Neural cell (in vitro differentiated cells): ENCODE data around the gene PACSIN2. TPM values are rescaled to one million over a fixed set of nuclear protein-coding genes. Genes with fewer than 3 reads are reported as not detected.

ENCODE experiments used
- H2AFZ ChIP-seq: fragments of 200-600, 300-800 bp; sonication (generic), shearing (Covaris generic); 2 replicates; pipeline ENCODE4 v1.6.0; 2014; ENCODE audit warnings: low read depth, mild to moderate bottlenecking, antibody characterized with exemption, low read length, moderate library complexity
- H3F3A ChIP-seq: fragments of 200-600 bp; shearing (Covaris generic); 2 replicates; pipeline ENCODE4 v1.6.1; 2016; ENCODE audit warnings: mild to moderate bottlenecking, moderate library complexity, mixed read lengths, antibody characterized with exemption, low read length; ENCODE audit not compliant: insufficient read depth, poor library complexity, severe bottlenecking
- H3K27ac ChIP-seq: fragments of 200-600, 300-800 bp; sonication (generic), shearing (Covaris generic); 2 replicates; pipeline ENCODE4 v1.5.1; 2014; ENCODE audit warnings: mild to moderate bottlenecking, low read length, moderate library complexity
- H3K27me3 ChIP-seq: fragments of 300-800, 200-600 bp; sonication (generic), shearing (Covaris generic); 2 replicates; pipeline ENCODE4 v1.6.0; 2014; ENCODE audit warnings: mild to moderate bottlenecking, low read depth, low read length, moderate library complexity; ENCODE audit not compliant: insufficient read depth
- H3K36me3 ChIP-seq: fragments of 300-800, 200-600 bp; sonication (generic), shearing (Covaris generic); 2 replicates; pipeline ENCODE4 v1.5.1; 2014; ENCODE audit warnings: mild to moderate bottlenecking, antibody characterized with exemption, low read length, moderate library complexity; ENCODE audit not compliant: insufficient read depth
- H3K4me2 ChIP-seq: fragments of 300-800, 200-600 bp; sonication (generic), shearing (Covaris generic); 2 replicates; pipeline ENCODE4 v1.6.0; 2014; ENCODE audit warnings: mild to moderate bottlenecking, low read length
- H3K4me3 ChIP-seq: fragments of 300-800, 200-600 bp; sonication (generic), shearing (Covaris generic); 2 replicates; pipeline ENCODE4 v1.5.1; 2014; ENCODE audit warnings: mild to moderate bottlenecking, low read length, moderate library complexity
- H3K79me2 ChIP-seq: fragments of 200-600 bp; shearing (Covaris generic); replicated peaks from 2 replicates; pipeline ENCODE4 v1.6.0; 2014; ENCODE audit warnings: mild to moderate bottlenecking, low read length, moderate library complexity; ENCODE audit not compliant: insufficient read depth
- H3K9ac ChIP-seq: fragments of 300-800, 200-600 bp; sonication (generic), shearing (Covaris generic); 2 replicates; pipeline ENCODE4 v1.6.1; 2016; ENCODE audit warnings: mild to moderate bottlenecking, low read length, mixed read lengths
- H3K9me2 ChIP-seq: fragments of 200-600 bp; shearing (Covaris generic); 2 replicates; pipeline ENCODE4 v1.6.1; 2016; ENCODE audit warnings: mild to moderate bottlenecking, low read length, mixed read lengths; ENCODE audit not compliant: insufficient read depth
- H3K9me3 ChIP-seq: fragments of 200-600, 300-800 bp; sonication (generic), shearing (Covaris generic); 2 replicates; pipeline ENCODE4 v1.6.1; 2016; ENCODE audit warnings: mild to moderate bottlenecking, mixed run types, low read length, moderate library complexity, mixed read lengths
- H4K20me1 ChIP-seq: fragments of 200-600 bp; shearing (Covaris generic); 2 replicates; pipeline ENCODE4 v1.6.1; 2016; ENCODE audit warnings: mild to moderate bottlenecking, mixed run types; ENCODE audit not compliant: insufficient read depth
- CTCF ChIP-seq: fragments of 450-650 bp; IDR thresholded peaks from 2 replicates; pipeline ENCODE4 v1.5.1; 2014; ENCODE audit warnings: antibody characterized with exemption, mild to moderate bottlenecking, moderate library complexity; ENCODE audit not compliant: poor library complexity, severe bottlenecking
- EP300 ChIP-seq: fragments of 450-650 bp; conservative IDR thresholded peaks from 2 replicates; pipeline ENCODE4 v1.6.1; 2014; ENCODE audit warnings: antibody characterized with exemption, mild to moderate bottlenecking, moderate library complexity; ENCODE audit not compliant: poor library complexity, severe bottlenecking
- EZH2 ChIP-seq: fragments of 200-600, 300-800 bp; shearing (Covaris generic), sonication (generic); IDR thresholded peaks from 2 replicates; pipeline ENCODE4 v1.6.1; 2014; ENCODE audit warnings: antibody characterized with exemption, low read length, borderline replicate concordance, mild to moderate bottlenecking; ENCODE audit not compliant: insufficient read depth, poor library complexity, severe bottlenecking
- MXI1 ChIP-seq: fragments of 450-650 bp; conservative IDR thresholded peaks from 2 replicates; pipeline ENCODE4 v1.6.1; 2014; ENCODE audit warnings: antibody characterized with exemption, mild to moderate bottlenecking; ENCODE audit not compliant: poor library complexity, severe bottlenecking
- POLR2AphosphoS5 ChIP-seq: IDR thresholded peaks from 2 replicates; pipeline ENCODE4 v1.6.1; 2012
- RAD21 ChIP-seq: fragments of 450-650 bp; conservative IDR thresholded peaks from 2 replicates; pipeline ENCODE4 v1.6.1; 2014; ENCODE audit warnings: antibody characterized with exemption, mild to moderate bottlenecking, moderate library complexity
- SMC3 ChIP-seq: fragments of 450-650 bp; conservative IDR thresholded peaks from 2 replicates; pipeline ENCODE4 v1.6.1; 2014; ENCODE audit warnings: antibody characterized with exemption, mild to moderate bottlenecking, moderate library complexity; ENCODE audit not compliant: poor library complexity
- TAF1 ChIP-seq: IDR thresholded peaks from 2 replicates; pipeline ENCODE4 v1.6.1; 2012; ENCODE audit warnings: low read depth
- polyA plus RNA-seq: library from polyadenylated mRNA; depleted of rRNA; stranded (reverse); fragments of >200 nt; gene quantifications from 2 replicates; pipeline ENCODE4 v1.2.3, GENCODE V29; 2014
- TF ChIP-seq, protein P1 (sequence below): IDR thresholded peaks from 2 replicates; pipeline ENCODE4 v1.6.1; 2012; ENCODE audit warnings: borderline replicate concordance

PACSIN2 gene
- polyA plus RNA-seq, 1 donor from 2014 or later, result 47.2 TPM

DNA sequence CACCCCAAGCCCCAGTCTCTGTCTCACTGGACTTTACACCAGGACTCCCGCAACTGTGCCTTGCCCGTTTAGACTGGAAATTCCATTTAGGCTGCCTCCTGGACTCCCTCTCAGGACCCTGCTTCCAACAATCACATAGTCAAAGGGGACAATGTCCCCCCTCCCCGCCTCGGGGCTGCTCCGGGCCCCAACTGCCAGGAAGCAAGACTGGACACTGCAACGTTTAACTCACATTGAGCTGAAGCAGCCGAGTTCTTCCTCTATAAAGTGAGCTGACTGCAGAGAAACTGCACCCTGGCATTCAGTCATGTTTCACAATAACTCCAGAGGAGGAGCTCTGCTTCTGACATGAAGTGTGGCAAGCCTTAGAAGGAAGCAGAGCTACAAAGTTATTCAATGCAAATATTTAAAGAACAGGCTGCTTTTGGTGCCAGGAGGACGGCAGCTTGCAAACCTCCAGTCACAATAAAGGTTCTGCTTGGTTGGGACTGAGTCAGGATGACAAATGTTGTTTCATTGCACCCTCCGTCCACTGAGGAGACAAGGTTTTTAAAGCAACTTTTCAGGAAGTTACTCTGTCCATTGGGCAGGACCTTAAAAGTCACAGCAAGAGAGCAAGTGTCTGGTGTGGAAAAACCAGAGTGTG is 19.9 kb downstream of the PACSIN2 start:
- H3K9ac ChIP-seq, result no peak overlapping the region
- H2AFZ ChIP-seq, result no peak overlapping the region
- H3K4me3 ChIP-seq, result no peak overlapping the region
- H4K20me1 ChIP-seq, result no peaks in the 10 kb centered on the region
- no peak for TF ChIP-seq EP300
- no peak for TF ChIP-seq EZH2
- no peak for TF ChIP-seq TAF1
- TF ChIP-seq SMC3, result no peak
- TF ChIP-seq, protein P1, sequence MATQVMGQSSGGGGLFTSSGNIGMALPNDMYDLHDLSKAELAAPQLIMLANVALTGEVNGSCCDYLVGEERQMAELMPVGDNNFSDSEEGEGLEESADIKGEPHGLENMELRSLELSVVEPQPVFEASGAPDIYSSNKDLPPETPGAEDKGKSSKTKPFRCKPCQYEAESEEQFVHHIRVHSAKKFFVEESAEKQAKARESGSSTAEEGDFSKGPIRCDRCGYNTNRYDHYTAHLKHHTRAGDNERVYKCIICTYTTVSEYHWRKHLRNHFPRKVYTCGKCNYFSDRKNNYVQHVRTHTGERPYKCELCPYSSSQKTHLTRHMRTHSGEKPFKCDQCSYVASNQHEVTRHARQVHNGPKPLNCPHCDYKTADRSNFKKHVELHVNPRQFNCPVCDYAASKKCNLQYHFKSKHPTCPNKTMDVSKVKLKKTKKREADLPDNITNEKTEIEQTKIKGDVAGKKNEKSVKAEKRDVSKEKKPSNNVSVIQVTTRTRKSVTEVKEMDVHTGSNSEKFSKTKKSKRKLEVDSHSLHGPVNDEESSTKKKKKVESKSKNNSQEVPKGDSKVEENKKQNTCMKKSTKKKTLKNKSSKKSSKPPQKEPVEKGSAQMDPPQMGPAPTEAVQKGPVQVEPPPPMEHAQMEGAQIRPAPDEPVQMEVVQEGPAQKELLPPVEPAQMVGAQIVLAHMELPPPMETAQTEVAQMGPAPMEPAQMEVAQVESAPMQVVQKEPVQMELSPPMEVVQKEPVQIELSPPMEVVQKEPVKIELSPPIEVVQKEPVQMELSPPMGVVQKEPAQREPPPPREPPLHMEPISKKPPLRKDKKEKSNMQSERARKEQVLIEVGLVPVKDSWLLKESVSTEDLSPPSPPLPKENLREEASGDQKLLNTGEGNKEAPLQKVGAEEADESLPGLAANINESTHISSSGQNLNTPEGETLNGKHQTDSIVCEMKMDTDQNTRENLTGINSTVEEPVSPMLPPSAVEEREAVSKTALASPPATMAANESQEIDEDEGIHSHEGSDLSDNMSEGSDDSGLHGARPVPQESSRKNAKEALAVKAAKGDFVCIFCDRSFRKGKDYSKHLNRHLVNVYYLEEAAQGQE, result no peak
- no peak for TF ChIP-seq CTCF
- TF ChIP-seq MXI1, result no peak
- no peak for TF ChIP-seq POLR2AphosphoS5
- no peak for TF ChIP-seq RAD21
- H3K9me3 ChIP-seq, result peaks cover 3% of the 10 kb centered on the region
- peaks cover 6% of the 10 kb centered on the region for H3K79me2 ChIP-seq
- H3K9me2 ChIP-seq, result no peaks in the 10 kb centered on the region
- no peak overlapping the region for H3K4me2 ChIP-seq
- no peaks in the 10 kb centered on the region for H3K36me3 ChIP-seq
- no peaks in the 10 kb centered on the region for H3K27me3 ChIP-seq
- no peaks in the 10 kb centered on the region for H3F3A ChIP-seq
- H3K27ac ChIP-seq, result no peak overlapping the region

DNA sequence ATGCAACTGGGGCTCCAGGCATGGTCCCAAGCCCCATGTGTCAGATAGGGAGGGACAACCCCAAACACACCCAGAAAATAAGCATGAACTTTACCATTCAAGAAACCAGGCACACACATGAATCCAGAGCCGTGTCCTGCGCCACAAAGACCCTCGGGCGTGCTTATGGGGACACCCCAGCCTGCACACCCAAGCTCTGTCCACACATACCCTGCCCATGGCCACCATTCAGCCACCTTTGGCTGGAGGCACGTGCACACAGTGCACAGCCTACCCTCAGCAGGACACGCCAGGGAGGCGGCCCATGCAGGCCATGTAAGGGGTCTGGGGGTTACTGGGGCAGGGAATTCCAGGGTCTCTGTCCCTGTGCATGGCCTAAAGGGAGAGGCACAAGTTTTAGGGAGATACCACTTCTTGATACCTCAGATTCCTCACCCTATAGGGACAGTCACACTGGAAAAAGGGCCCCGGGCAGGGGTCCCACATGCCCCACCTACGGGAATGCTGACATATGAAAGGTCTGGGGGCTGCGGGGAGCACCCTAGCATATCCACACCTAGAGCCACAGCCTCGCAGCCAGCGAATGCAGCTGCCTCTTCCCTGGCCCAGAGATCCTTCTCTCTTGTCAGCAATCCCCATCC is 20.6 kb downstream of the PACSIN2 start:
- no peaks in the 10 kb centered on the region for H3K36me3 ChIP-seq
- H3K9me2 ChIP-seq, result no peaks in the 10 kb centered on the region
- no peak overlapping the region for H3K4me3 ChIP-seq
- no peak overlapping the region for H3K4me2 ChIP-seq
- TF ChIP-seq CTCF (no peak), RAD21 (no peak), POLR2AphosphoS5 (no peak), EZH2 (no peak), EP300 (no peak), TAF1 (no peak), SMC3 (no peak), MXI1 (no peak)
- TF ChIP-seq, protein P1, result no peak
- peaks cover 3% of the 10 kb centered on the region for H3K9me3 ChIP-seq
- no peak overlapping the region for H3K9ac ChIP-seq
- peaks cover 5% of the 10 kb centered on the region for H3K79me2 ChIP-seq
- no peaks in the 10 kb centered on the region for H3K27me3 ChIP-seq
- no peak overlapping the region for H3K27ac ChIP-seq
- no peaks in the 10 kb centered on the region for H4K20me1 ChIP-seq
- no peak overlapping the region for H2AFZ ChIP-seq
- no peaks in the 10 kb centered on the region for H3F3A ChIP-seq
